Skeletal muscle tissue (tissue), 4 donors: Measurements from ENCODE around the gene MYEF2. TPM values are rescaled to one million over a fixed set of nuclear protein-coding genes. Genes with fewer than 3 reads are reported as not detected.

ENCODE experiments used
- H3K27ac ChIP-seq: one replicate; pipeline ENCODE4 v1.7.0; 2013; ENCODE audit warnings: mild to moderate bottlenecking, low read depth, low read length, inconsistent platforms
- H3K27me3 ChIP-seq, 3 donors: one replicate each; pipeline ENCODE4 v1.7.0; 2013; ENCODE audit warnings: low read length in 3 of 3; ENCODE audit not compliant: control insufficient read depth in 3 of 3, insufficient read depth in 3 of 3
- H3K36me3 ChIP-seq, 3 donors: one replicate each; pipeline ENCODE4 v1.7.0; 2013; ENCODE audit warnings: low read length in 3 of 3; ENCODE audit not compliant: control insufficient read depth in 3 of 3, insufficient read depth in 3 of 3
- H3K4me1 ChIP-seq, 3 donors: one replicate each; pipeline ENCODE4 v1.7.0; 2013; ENCODE audit warnings: low read length in 3 of 3, mild to moderate bottlenecking in 3 of 3; ENCODE audit not compliant: control insufficient read depth in 3 of 3, insufficient read depth in 3 of 3
- H3K4me3 ChIP-seq, 3 donors: one replicate each; pipeline ENCODE4 v1.7.0; 2013; ENCODE audit warnings: low read length in 3 of 3
- H3K9ac ChIP-seq, 3 donors: one replicate each; pipeline ENCODE4 v1.7.0; 2013; ENCODE audit warnings: low read length in 3 of 3, mild to moderate bottlenecking in 3 of 3, moderate library complexity in 2 of 3, low read depth in 1 of 3
- H3K9me3 ChIP-seq, 3 donors: one replicate each; pipeline ENCODE4 v1.7.0; 2013; ENCODE audit warnings: low read length in 3 of 3; ENCODE audit not compliant: control insufficient read depth in 3 of 3
- total RNA-seq: library from RNA; depleted of rRNA; stranded (reverse); fragments of >200 nt; gene quantifications from one replicate; pipeline ENCODE4 v1.2.3, GENCODE V29; 2014
- donor health status: Osteomylitis.

The MYEF2 gene
- total RNA-seq, 1 donor from 2014 or later: 3.7 TPM

- no peak overlapping the region for H3K27ac ChIP-seq
- H3K36me3 ChIP-seq: no peaks in the 10 kb centered on the region
- H3K9ac ChIP-seq: no peak overlapping the region
- no peaks in the 10 kb centered on the region for H3K4me1 ChIP-seq
- no peak overlapping the region for H3K4me3 ChIP-seq
- no peaks in the 10 kb centered on the region for H3K27me3 ChIP-seq
- H3K9me3 ChIP-seq: no peaks in the 10 kb centered on the region
These were observed 28.2 kb downstream of the MYEF2 start for GRCh38 chr15:48149858-48150257.

- Histone ChIP-seq H3K27ac (no peak overlapping the region), H3K4me3 (no peak overlapping the region), H3K9ac (no peak overlapping the region), H3K27me3 (no peaks in the 10 kb centered on the region), H3K9me3 (no peaks in the 10 kb centered on the region), H3K36me3 (no peaks in the 10 kb centered on the region), H3K4me1 (no peaks in the 10 kb centered on the region)
These were observed 30.7 kb downstream of the MYEF2 start for GRCh38 chr15:48147358-48147757.

- Histone ChIP-seq H3K36me3 (no peaks in the 10 kb centered on the region), H3K27ac (no peak overlapping the region)
These were observed 32.2 kb downstream of the MYEF2 start for GRCh38 chr15:48145923-48146322.

GRCh38 chr15:48144889-48145288 is 33.2 kb downstream of the MYEF2 start:
- no peaks in the 10 kb centered on the region for H3K9me3 ChIP-seq
- no peaks in the 10 kb centered on the region for H3K36me3 ChIP-seq
- H3K27ac ChIP-seq: no peak overlapping the region
- no peaks in the 10 kb centered on the region for H3K27me3 ChIP-seq
- H3K9ac ChIP-seq: no peak overlapping the region
- no peak overlapping the region for H3K4me3 ChIP-seq
- no peaks in the 10 kb centered on the region for H3K4me1 ChIP-seq

More at GRCh38 chr15:48145923-48146322, 32.2 kb downstream of the MYEF2 start:
- Histone ChIP-seq H3K9me3 (no peaks in the 10 kb centered on the region), H3K27me3 (no peaks in the 10 kb centered on the region), H3K4me1 (no peaks in the 10 kb centered on the region), H3K4me3 (no peak overlapping the region), H3K9ac (no peak overlapping the region)

GRCh38 chr15:48143856-48144255 is 34.2 kb downstream of the MYEF2 start:
- Histone ChIP-seq H3K9ac (peak overlapping the region in 1 of 3 donors; percentile 32), H3K27ac (no peak overlapping the region), H3K36me3 (no peaks in the 10 kb centered on the region), H3K27me3 (no peaks in the 10 kb centered on the region), H3K9me3 (no peaks in the 10 kb centered on the region), H3K4me1 (no peaks in the 10 kb centered on the region), H3K4me3 (no peak overlapping the region)

GRCh38 chr15:48132874-48133273 is 45.2 kb downstream of the MYEF2 start:
- no peak overlapping the region for H3K27ac ChIP-seq
- no peaks in the 10 kb centered on the region for H3K36me3 ChIP-seq
- no peaks in the 10 kb centered on the region for H3K9me3 ChIP-seq
- H3K4me3 ChIP-seq: no peak overlapping the region
- H3K27me3 ChIP-seq: no peaks in the 10 kb centered on the region
- H3K9ac ChIP-seq: no peak overlapping the region
- no peaks in the 10 kb centered on the region for H3K4me1 ChIP-seq

GRCh38 chr15:48131324-48131723 is 46.8 kb downstream of the MYEF2 start:
- Histone ChIP-seq H3K4me1 (no peaks in the 10 kb centered on the region), H3K36me3 (no peaks in the 10 kb centered on the region), H3K27me3 (no peaks in the 10 kb centered on the region), H3K9me3 (no peaks in the 10 kb centered on the region), H3K4me3 (no peak overlapping the region), H3K9ac (no peak overlapping the region), H3K27ac (no peak overlapping the region)

GRCh38 chr15:48126667-48127355 is 51.3 kb downstream of the MYEF2 start:
- no peaks in the 10 kb centered on the region for H3K9me3 ChIP-seq
- no peak overlapping the region for H3K9ac ChIP-seq
- H3K36me3 ChIP-seq: no peaks in the 10 kb centered on the region
- H3K4me3 ChIP-seq: no peak overlapping the region
- H3K27me3 ChIP-seq: no peaks in the 10 kb centered on the region
- no peak overlapping the region for H3K27ac ChIP-seq
- H3K4me1 ChIP-seq: no peaks in the 10 kb centered on the region

GRCh38 chr15:48121849-48122248 is 56.2 kb downstream of the MYEF2 start:
- Histone ChIP-seq H3K27me3 (no peaks in the 10 kb centered on the region), H3K9me3 (no peaks in the 10 kb centered on the region), H3K27ac (no peak overlapping the region), H3K4me3 (no peak overlapping the region), H3K36me3 (no peaks in the 10 kb centered on the region), H3K9ac (no peak overlapping the region), H3K4me1 (no peaks in the 10 kb centered on the region)

- H3K9me3 ChIP-seq: no peaks in the 10 kb centered on the region
- H3K27ac ChIP-seq: no peak within 1 kb of the TSS
- H3K36me3 ChIP-seq: no peaks in the 10 kb centered on the region
- H3K4me1 ChIP-seq: no peaks in the 10 kb centered on the region
- no peak within 1 kb of the TSS for H3K4me3 ChIP-seq
- H3K9ac ChIP-seq: no peak within 1 kb of the TSS
- no peaks in the 10 kb centered on the region for H3K27me3 ChIP-seq
These were observed 57.4 kb downstream of the MYEF2 start, which contains the start of gene SLC24A5 for GRCh38 chr15:48120745-48121144. Gene SLC24A5, plus strand, starts transcription at chr15:48120990. Its CDS starts 55 bp downstream, at chr15:48121045.
